Muscle of leg (tissue), 11 donors: ENCODE data around the gene JMJD1C. TPM values are rescaled to one million over a fixed set of nuclear protein-coding genes. Genes with fewer than 3 reads are reported as not detected.

ENCODE experiments used
- DNase-seq: peaks from one replicate; pipeline ENCODE4 v3.0.0; 2013
- H3K27ac ChIP-seq: one replicate; pipeline ENCODE4 v1.5.1; 2013; ENCODE audit warnings: mild to moderate bottlenecking, low read length, control low read depth
- H3K27me3 ChIP-seq: one replicate; pipeline ENCODE4 v1.6.1; 2013; ENCODE audit warnings: low read length; ENCODE audit not compliant: control insufficient read depth, insufficient read depth
- H3K36me3 ChIP-seq: one replicate; pipeline ENCODE4 v1.6.1; 2013; ENCODE audit warnings: low read length; ENCODE audit not compliant: control insufficient read depth, insufficient read depth
- H3K4me1 ChIP-seq: one replicate; pipeline ENCODE4 v1.6.1; 2013; ENCODE audit warnings: low read length; ENCODE audit not compliant: control insufficient read depth, insufficient read depth
- H3K4me3 ChIP-seq: one replicate; pipeline ENCODE4 v1.5.1; 2013; ENCODE audit warnings: low read length, control low read depth
- H3K9me3 ChIP-seq: replicated peaks from 2 replicates; pipeline ENCODE4 v1.6.1; 2013; ENCODE audit warnings: low read depth, low read length; ENCODE audit not compliant: control insufficient read depth
- whole genome bisulfite sequencing: methylation state at CpG from one replicate; pipeline ENCODE4 v1.1.5; 2013; ENCODE audit warnings: missing lambda C conversion rate; ENCODE audit not compliant: insufficient coverage; 5-methylcytosine and 5-hydroxymethylcytosine counted together
- polyA plus RNA-seq, 8 donors: library from polyadenylated mRNA; unstranded; fragments of 120-200 nt; gene quantifications; one replicate each; pipeline versions ENCODE4 v1.2.1 to v1.2.3, GENCODE V29; 2013; ENCODE audit warnings: inconsistent platforms in 1 of 8, low replicate concordance in 1 of 8; ENCODE audit not compliant: insufficient read length in 8 of 8, insufficient read depth in 1 of 8
- total RNA-seq: library from RNA; stranded (reverse); fragments of 120-200 nt; gene quantifications from one replicate; pipeline ENCODE4 v1.2.4, GENCODE V29; 2013

JMJD1C gene
- total and polyA plus RNA-seq, 9 donors = 55.5 to 104 (median 74.7) TPM

DNA sequence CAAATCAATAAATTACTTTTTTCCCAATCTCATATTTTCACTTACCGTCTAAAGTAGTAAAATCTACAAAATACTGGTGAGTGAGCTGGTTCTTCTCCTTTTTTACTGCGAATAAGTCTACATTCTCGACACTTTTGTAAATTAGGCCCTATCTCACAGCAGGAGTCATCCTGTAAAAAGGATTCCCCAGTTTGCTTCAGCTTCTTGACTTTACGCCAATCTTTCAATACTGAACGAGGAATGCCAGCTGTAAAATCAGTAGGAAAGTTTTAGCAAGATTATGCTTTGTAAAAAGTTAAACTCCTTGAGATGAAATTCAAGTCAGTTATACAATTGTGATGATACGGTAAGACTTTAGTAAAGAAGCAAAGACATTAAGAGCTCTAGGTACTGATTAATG lies 265.3 kb downstream of the JMJD1C start:
- WGBS = 53% methylated on average over 4 of the region's 6 CpGs
- Histone ChIP-seq H3K36me3 (peaks cover 15% of the 10 kb centered on the region), H3K9me3 (no peaks in the 10 kb centered on the region), H3K27me3 (no peaks in the 10 kb centered on the region), H3K4me1 (no peaks in the 10 kb centered on the region), H3K4me3 (no peak overlapping the region), H3K27ac (no peak overlapping the region)
- peak; percentile 53 for DNase-seq

DNA sequence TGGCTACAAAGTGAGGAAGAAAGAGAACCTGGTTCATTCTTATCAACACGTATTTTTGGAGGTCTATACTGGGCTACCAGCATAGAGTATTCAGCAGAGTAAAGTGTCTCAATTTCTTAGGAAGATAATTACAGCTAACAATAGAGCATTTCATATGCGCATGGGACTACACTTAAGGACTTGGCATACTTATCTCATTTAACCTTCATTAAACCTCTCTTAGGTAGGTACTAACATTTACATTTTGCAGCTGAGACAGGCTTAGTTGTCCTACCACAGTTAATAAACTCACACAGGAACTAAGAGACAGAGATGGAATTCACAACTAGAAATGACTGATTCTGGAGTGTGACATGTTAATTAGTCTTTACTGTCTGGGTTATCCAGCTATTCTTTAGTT lies 266.1 kb downstream of the JMJD1C start:
- 100% methylated on average over 1 of the region's 2 CpGs for WGBS
- H3K9me3 ChIP-seq = no peaks in the 10 kb centered on the region

DNA sequence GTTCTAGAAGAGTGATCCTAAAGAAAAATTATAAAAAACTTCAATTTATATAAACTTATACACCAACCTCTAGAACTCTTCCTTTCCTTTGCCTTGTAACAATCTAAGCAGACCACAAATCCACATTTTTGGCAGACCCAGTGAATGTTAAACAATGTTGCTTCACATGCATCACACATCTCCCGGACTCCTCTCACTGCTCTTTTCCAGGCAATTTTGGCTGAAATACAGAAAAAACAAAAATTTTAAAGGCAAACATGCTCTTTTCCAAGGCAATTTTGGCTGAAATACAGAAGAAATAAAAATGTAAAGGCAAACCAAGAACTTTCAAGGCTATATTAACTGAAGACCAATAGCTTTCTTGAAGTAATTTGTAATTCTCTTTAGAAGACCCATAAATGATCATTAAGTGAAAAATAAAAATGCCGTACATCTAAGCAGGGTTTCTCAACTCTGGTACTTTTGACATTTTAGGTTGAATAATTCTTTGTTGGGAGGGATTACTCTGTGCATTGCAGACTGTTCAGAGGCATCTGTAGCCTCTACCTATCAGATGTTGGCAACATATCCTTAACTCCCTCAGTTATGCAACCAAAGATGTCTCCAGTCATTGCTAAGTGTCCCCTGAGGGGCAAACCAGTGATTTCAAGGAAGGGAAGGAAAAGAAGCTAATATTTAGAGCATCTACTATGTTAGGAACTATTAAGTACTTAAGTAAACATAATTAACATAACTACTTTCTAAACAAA lies 268.3 kb downstream of the JMJD1C start:
- no CpG with 5 or more reads among the region's 2 CpGs for WGBS
- H3K4me3 ChIP-seq = no peak overlapping the region
- H3K4me1 ChIP-seq = no peaks in the 10 kb centered on the region
- peaks cover 29% of the 10 kb centered on the region for H3K36me3 ChIP-seq
- peak; percentile 95 for DNase-seq
- no peaks in the 10 kb centered on the region for H3K27me3 ChIP-seq
- no peaks in the 10 kb centered on the region for H3K9me3 ChIP-seq
- H3K27ac ChIP-seq = peak overlapping the region; percentile 22

More for the DNA sequence above, 266.1 kb downstream of the JMJD1C start:
- no peaks in the 10 kb centered on the region for H3K27me3 ChIP-seq
- no peak overlapping the region for H3K27ac ChIP-seq
- no peak overlapping the region for H3K4me3 ChIP-seq
- no peaks in the 10 kb centered on the region for H3K4me1 ChIP-seq
- DNase-seq = no peak
- peaks cover 19% of the 10 kb centered on the region for H3K36me3 ChIP-seq

DNA sequence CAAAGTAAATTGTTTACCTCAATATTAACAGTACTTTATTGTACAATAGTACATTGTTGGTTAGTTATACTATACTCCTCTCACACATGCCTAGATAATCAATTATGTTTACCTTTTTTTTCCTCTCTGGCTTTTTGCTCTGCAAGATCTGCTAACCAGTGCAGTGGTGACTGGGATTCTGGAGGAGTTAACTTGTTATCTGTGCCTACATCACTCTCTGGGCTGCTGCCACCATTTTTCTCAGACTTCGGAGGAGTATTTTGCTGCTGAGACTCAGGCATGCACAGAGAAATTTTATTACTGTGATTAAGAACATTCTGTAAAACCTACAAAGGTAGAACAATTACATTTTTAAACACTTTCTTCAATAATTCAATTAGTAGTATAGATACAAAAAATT lies 273.0 kb downstream of the JMJD1C start:
- H3K9me3 ChIP-seq = no peaks in the 10 kb centered on the region
- no peaks in the 10 kb centered on the region for H3K4me1 ChIP-seq
- DNase-seq = no peak
- peaks cover 50% of the 10 kb centered on the region for H3K36me3 ChIP-seq
- no peak overlapping the region for H3K4me3 ChIP-seq
- WGBS = no CpG with 5 or more reads among the region's 1 CpG
- no peak overlapping the region for H3K27ac ChIP-seq
- H3K27me3 ChIP-seq = no peaks in the 10 kb centered on the region

DNA sequence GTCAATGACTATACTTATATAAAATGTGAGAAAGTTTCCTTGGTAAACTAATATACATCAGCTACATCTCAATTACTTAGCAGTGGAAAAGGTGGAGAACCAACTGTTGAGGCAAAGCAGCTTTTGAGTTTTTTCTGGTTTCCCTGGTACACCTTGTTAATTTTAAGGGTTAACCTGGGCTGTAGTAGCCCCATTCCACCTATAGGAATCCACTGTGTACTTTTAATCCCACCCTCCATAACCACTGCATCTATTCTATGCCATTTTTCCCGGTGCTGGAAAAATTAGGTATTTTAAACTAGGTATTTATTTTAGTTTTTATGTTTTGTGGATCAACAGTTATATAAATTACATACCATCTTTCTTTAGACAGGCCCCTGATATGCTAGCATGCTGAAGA lies 290.2 kb downstream of the JMJD1C start:
- no peak overlapping the region for H3K4me3 ChIP-seq
- DNase-seq = no peak
- WGBS = no CpG with 5 or more reads among the region's 1 CpG
- peaks cover 20% of the 10 kb centered on the region for H3K36me3 ChIP-seq
- no peaks in the 10 kb centered on the region for H3K4me1 ChIP-seq
- no peaks in the 10 kb centered on the region for H3K9me3 ChIP-seq
- no peaks in the 10 kb centered on the region for H3K27me3 ChIP-seq
- H3K27ac ChIP-seq = no peak overlapping the region

DNA sequence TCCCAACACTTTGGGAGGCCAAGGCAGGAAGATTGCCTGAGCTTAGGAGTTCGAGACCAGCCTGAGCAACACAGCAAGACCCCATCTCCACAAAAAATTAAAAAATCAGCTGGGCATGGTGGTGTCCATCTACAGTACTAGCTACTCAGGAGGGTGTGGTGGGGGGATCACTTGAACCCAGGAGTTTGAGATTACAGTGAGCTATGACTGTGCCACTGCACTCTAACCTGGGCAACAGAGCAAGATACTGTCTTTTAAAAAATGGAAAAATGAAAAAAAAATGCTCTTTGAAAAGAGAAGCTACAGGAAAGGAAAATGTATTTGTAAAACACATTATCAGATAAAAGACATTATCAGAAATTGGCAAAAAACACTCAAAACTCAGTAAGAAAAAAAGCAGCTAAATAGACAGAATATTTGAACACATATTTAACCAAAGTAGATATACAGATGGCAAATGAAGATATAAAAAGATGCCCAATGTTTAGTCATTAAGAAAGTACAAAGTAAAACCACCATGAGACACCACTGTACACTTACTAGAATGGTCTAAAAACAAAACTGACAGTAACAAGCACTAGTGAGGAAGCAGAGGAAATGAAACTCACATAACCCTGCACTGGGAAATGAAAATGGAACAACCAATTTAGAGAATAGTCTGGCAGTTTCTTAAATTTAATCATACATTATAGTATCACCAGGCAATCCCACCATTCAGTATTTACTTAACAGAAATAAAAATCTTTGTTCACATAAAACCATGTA lies 292.1 kb downstream of the JMJD1C start:
- H3K27ac ChIP-seq = no peak overlapping the region
- H3K9me3 ChIP-seq = no peaks in the 10 kb centered on the region
- H3K4me3 ChIP-seq = no peak overlapping the region
- H3K27me3 ChIP-seq = no peaks in the 10 kb centered on the region
- WGBS = no CpG with 5 or more reads among the region's 1 CpG
- no peaks in the 10 kb centered on the region for H3K4me1 ChIP-seq
- peaks cover 33% of the 10 kb centered on the region for H3K36me3 ChIP-seq
- peak; percentile 40 for DNase-seq

DNA sequence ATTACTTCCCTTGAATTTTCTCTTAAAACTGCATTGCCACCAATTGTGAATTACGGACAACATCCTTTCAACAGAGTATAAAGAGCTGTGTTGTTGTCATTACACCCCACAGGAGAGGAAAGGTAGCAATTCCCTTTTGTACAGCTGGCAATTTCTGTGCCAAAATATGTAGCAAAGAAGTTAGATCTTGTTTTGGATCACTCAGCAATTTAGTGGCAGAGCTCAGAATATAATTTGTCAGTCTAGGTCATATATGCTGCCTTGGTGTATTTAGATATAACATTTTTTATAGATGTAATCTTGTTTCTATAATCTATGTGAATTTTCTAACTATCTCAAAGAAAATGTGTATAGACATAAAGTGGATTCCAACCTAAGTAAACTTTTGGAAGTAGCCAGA lies 293.9 kb downstream of the JMJD1C start:
- Histone ChIP-seq H3K4me1 (no peaks in the 10 kb centered on the region), H3K27ac (no peak overlapping the region), H3K27me3 (no peaks in the 10 kb centered on the region), H3K9me3 (no peaks in the 10 kb centered on the region), H3K4me3 (no peak overlapping the region), H3K36me3 (peaks cover 30% of the 10 kb centered on the region)
- no peak for DNase-seq
- WGBS = no CpG with 5 or more reads among the region's 1 CpG

DNA sequence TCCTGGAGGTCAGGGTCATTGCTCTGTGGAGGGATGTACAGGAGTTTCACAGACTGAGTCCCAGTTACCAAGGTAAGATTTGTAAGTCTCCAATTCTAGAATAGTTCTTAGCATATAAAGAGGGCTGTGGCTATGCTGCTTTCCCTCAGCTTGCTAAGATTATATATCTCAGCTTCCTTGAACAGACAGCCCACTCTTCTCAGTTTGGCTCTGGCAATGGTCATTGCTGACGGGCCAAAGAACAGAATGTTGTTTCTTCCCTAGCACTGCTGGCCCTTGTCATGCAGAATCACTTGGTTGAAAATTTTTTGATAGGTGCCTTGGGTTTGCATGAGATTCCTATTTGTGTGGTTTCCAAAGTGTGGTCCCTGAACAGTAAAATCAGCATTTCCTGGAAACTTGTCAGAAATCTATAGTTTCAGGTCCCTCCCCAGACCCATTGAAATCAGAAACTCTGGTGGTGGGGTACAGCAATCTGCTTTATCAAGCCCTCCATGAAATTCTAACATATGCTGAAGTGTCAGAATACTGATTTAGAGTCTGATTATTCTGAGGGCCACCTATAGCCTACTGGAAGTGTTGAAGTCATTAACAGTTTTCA lies 294.4 kb downstream of the JMJD1C start:
- Histone ChIP-seq H3K9me3 (no peaks in the 10 kb centered on the region), H3K36me3 (peaks cover 33% of the 10 kb centered on the region), H3K4me3 (no peak overlapping the region), H3K4me1 (no peaks in the 10 kb centered on the region), H3K27me3 (no peaks in the 10 kb centered on the region), H3K27ac (no peak overlapping the region)
- DNase-seq = peak; percentile 40
- 40% methylated on average over 1 of the region's 1 CpG for WGBS

DNA sequence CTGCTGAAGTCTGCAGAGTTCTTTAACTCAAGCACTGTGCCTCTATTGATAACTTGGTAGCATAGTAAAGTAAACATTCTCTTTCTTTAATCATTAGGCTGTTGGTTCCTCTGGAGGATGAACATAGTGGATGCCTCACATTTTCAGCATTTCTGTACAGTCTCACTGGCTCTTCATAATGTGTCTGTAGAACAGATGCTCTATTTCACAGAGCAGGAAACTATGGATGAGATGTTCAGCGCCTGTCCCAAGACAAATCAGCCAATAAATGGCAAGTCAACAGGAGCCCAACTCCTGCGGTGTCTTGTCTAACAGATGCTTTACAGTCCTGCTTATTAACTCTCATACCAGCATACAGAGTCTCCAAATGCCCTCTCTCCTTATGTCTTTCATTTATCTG lies 296.2 kb downstream of the JMJD1C start:
- WGBS = 100% methylated on average over 1 of the region's 2 CpGs

DNA sequence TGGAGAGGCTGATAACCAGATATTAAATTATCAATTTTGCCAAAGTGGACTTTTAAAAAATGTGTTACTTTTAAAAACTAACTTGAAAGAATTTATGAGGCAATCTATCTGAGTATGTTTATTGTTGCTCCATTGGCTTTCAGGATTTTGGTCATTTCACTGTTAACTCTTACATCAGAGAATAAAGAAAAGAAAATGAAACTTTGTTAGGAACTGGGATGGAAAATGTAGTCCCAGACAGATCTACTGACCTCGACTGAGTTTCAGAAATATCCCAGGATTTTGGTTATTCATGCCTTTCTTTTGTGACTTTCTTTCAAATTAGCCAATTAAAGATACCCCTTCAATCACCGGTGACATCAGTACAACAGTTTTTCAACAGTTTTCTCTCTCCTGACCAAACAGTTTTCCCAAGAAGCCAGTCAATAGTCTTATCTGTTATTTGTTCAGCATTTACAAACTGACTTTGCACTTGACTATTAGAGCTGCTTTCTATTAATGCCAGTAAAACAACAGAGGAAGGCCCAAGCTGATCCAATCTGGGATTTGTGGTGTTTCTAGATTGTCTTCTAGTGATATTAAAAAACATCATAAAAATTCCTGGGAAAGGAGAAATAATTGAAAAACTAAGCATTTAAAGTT lies 296.8 kb downstream of the JMJD1C start:
- Histone ChIP-seq H3K36me3 (peaks cover 45% of the 10 kb centered on the region), H3K27ac (no peak overlapping the region), H3K4me3 (no peak overlapping the region), H3K27me3 (no peaks in the 10 kb centered on the region), H3K9me3 (no peaks in the 10 kb centered on the region), H3K4me1 (no peaks in the 10 kb centered on the region)
- 100% methylated on average over 1 of the region's 2 CpGs for WGBS
- DNase-seq = no peak

More for the DNA sequence above, 296.2 kb downstream of the JMJD1C start:
- no peak for DNase-seq
- Histone ChIP-seq H3K4me3 (no peak overlapping the region), H3K27ac (no peak overlapping the region), H3K27me3 (no peaks in the 10 kb centered on the region), H3K9me3 (no peaks in the 10 kb centered on the region), H3K4me1 (no peaks in the 10 kb centered on the region), H3K36me3 (peaks cover 39% of the 10 kb centered on the region)
